Liver (tissue), 9 donors: ENCODE results near the gene MYO5A. TPM values are rescaled to one million over a fixed set of nuclear protein-coding genes. Genes with fewer than 3 reads are reported as not detected.

Source experiments
- DNase-seq: peaks from one replicate; pipeline ENCODE4 v3.0.0-alpha.2; 2017; ENCODE audit warnings: low spot score
- H3K27ac ChIP-seq, 2 donors: one replicate each; pipeline ENCODE4 v1.7.0; 2013; ENCODE audit warnings: inconsistent platforms in 2 of 2, low read length in 2 of 2, control low read depth in 1 of 2, low read depth in 1 of 2, mild to moderate bottlenecking in 1 of 2
- H3K27me3 ChIP-seq, 4 donors: one replicate each; pipeline versions ENCODE4 v1.6.1 to v1.7.0; 2013; ENCODE audit warnings: low read length in 3 of 4, inconsistent platforms in 1 of 4, mild to moderate bottlenecking in 1 of 4, moderate library complexity in 1 of 4; ENCODE audit not compliant: control insufficient read depth in 4 of 4, insufficient read depth in 4 of 4
- H3K36me3 ChIP-seq, 4 donors: one replicate each; pipeline versions ENCODE4 v1.6.1 to v1.7.0; 2013; ENCODE audit warnings: low read length in 3 of 4, mild to moderate bottlenecking in 3 of 4, low read depth in 1 of 4, moderate library complexity in 1 of 4; ENCODE audit not compliant: control insufficient read depth in 4 of 4, insufficient read depth in 3 of 4
- H3K4me1 ChIP-seq, 4 donors: one replicate each; pipeline versions ENCODE4 v1.6.1 to v1.7.0; 2013; ENCODE audit warnings: low read length in 3 of 4, mild to moderate bottlenecking in 3 of 4, moderate library complexity in 1 of 4; ENCODE audit not compliant: control insufficient read depth in 4 of 4, insufficient read depth in 4 of 4
- H3K4me3 ChIP-seq, 3 donors: one replicate each; pipeline versions ENCODE4 v1.6.1 to v1.7.0; 2013; ENCODE audit warnings: low read length in 3 of 3, control low read depth in 1 of 3, low read depth in 1 of 3, mild to moderate bottlenecking in 1 of 3
- H3K9ac ChIP-seq, 2 donors: one replicate each; pipeline ENCODE4 v1.7.0; 2013; ENCODE audit warnings: low read length in 2 of 2, mild to moderate bottlenecking in 2 of 2, moderate library complexity in 2 of 2, control low read depth in 1 of 2, low read depth in 1 of 2
- H3K9me3 ChIP-seq, 4 donors: one replicate each; pipeline versions ENCODE4 v1.6.1 to v1.7.0; 2013; ENCODE audit warnings: low read length in 3 of 4; ENCODE audit not compliant: control insufficient read depth in 4 of 4
- EGR1 ChIP-seq, 2 donors: IDR thresholded peaks; 2 replicates each; pipeline ENCODE4 v1.6.1; 2016 to 2018; ENCODE audit warnings: antibody characterized with exemption in 2 of 2, low read depth in 2 of 2
- FOXA1 ChIP-seq: IDR thresholded peaks from 2 replicates; pipeline ENCODE4 v1.6.1; 2016; ENCODE audit warnings: antibody characterized with exemption
- FOXA2 ChIP-seq: IDR thresholded peaks from 2 replicates; pipeline ENCODE4 v1.6.1; 2016; ENCODE audit warnings: antibody characterized with exemption
- GABPA ChIP-seq, 2 donors: IDR thresholded peaks in 1 of 2; conservative IDR thresholded peaks in 1 of 2; 2 replicates each; pipeline ENCODE4 v1.6.1; 2016; ENCODE audit warnings: antibody characterized with exemption in 2 of 2, mild to moderate bottlenecking in 1 of 2, moderate library complexity in 1 of 2
- HNF4A ChIP-seq, 2 donors: conservative IDR thresholded peaks; 2 replicates each; pipeline ENCODE4 v1.6.1; 2016; ENCODE audit warnings: antibody characterized with exemption in 2 of 2, mild to moderate bottlenecking in 2 of 2
- HNF4G ChIP-seq: IDR thresholded peaks from 2 replicates; pipeline ENCODE4 v1.6.1; 2016; ENCODE audit warnings: antibody characterized with exemption
- JUND ChIP-seq, 2 donors: IDR thresholded peaks; 2 replicates each; pipeline ENCODE4 v1.6.1; 2016; ENCODE audit warnings: antibody characterized with exemption in 2 of 2
- RAD21 ChIP-seq, 2 donors: IDR thresholded peaks; 2 replicates each; pipeline ENCODE4 v1.6.1; 2016; ENCODE audit warnings: antibody characterized with exemption in 2 of 2, mild to moderate bottlenecking in 2 of 2
- RXRA ChIP-seq, 2 donors: IDR thresholded peaks; 2 replicates each; pipeline ENCODE4 v1.6.1; 2017 to 2018; ENCODE audit warnings: antibody characterized with exemption in 2 of 2, mild to moderate bottlenecking in 1 of 2
- TAF1 ChIP-seq: conservative IDR thresholded peaks from 2 replicates; pipeline ENCODE4 v1.6.1; 2016; ENCODE audit warnings: antibody characterized with exemption, mild to moderate bottlenecking
- YY1 ChIP-seq: IDR thresholded peaks from 2 replicates; pipeline ENCODE4 v1.6.1; 2016; ENCODE audit warnings: antibody characterized with exemption, mild to moderate bottlenecking
- WGBS: extraction: QIAGEN DNeasy Blood & Tissue Kit; methylation state at CpG from one replicate; pipeline ENCODE4 v1.1.7; 2013; 5-methylcytosine and 5-hydroxymethylcytosine counted together
- polyA plus RNA-seq, 2 donors: library from polyadenylated mRNA; stranded (reverse) in 1 of 2; unstranded in 1 of 2; fragments of 200-250 nt in 1 of 2; fragments of >200 nt in 1 of 2; fragmentation: Nextera tagmentation in 1 of 2; extraction: Ambion mirVana in 1 of 2; gene quantifications; one replicate each; pipeline versions ENCODE4 v1.2.1 to v1.2.3, GENCODE V29; 2013 to 2015
- total RNA-seq, 2 donors: library from RNA; depleted of rRNA; stranded (reverse); fragments of >200 nt; gene quantifications; one replicate each; pipeline ENCODE4 v1.2.3, GENCODE V29; 2014
- TF ChIP-seq, protein P1 (sequence below): fragments of 150-350 bp; IDR thresholded peaks from 2 replicates; pipeline ENCODE4 v1.5.1; 2017; ENCODE audit warnings: improper control_type of control experiment, low read depth, low read length; ENCODE audit not compliant: missing input control
- TF ChIP-seq, protein P2 (sequence below): IDR thresholded peaks from 2 replicates; pipeline ENCODE4 v1.6.1; 2016; ENCODE audit warnings: antibody characterized with exemption, mild to moderate bottlenecking
- TF ChIP-seq, protein P3 (sequence below): IDR thresholded peaks from 2 replicates; pipeline ENCODE4 v1.6.1; 2016; ENCODE audit warnings: antibody characterized with exemption
- donor health status: healthy.
- donor health status: healthy.
- donor health status: healthy.
- donor health status: healthy.
- donor health status: healthy.

Gene MYO5A
- total and polyA plus RNA-seq, 4 donors = 1.0 to 7.1 (median 3.0) TPM

DNA sequence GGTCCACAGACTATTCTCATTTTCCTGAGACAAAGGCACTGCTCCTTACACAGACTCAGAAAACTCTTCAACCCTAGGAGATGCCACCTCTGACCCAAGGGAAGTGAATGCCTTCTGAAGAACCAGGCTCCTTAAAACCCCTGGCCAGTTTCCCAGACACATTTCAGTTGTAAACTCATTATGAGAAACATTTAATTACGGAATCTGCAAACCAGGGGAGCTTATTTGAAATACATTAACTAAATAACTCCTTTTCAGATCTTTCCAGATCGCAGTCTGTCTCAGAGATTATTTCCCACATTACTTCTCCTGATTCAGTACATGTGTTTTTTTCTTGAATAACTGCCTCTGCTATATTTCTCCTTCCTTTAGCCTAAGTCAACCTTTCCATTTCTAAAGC lies 17.6 kb downstream of the MYO5A start:
- TF ChIP-seq HNF4A (conservative IDR thresholded peaks at IDR 0.05) = no peak
- no peak for TF ChIP-seq HNF4G
- TF ChIP-seq EGR1 (IDR thresholded peaks at IDR 0.05; ENCODE audit: low read depth in 2 of 2) = no peak
- TF ChIP-seq, protein P1, sequence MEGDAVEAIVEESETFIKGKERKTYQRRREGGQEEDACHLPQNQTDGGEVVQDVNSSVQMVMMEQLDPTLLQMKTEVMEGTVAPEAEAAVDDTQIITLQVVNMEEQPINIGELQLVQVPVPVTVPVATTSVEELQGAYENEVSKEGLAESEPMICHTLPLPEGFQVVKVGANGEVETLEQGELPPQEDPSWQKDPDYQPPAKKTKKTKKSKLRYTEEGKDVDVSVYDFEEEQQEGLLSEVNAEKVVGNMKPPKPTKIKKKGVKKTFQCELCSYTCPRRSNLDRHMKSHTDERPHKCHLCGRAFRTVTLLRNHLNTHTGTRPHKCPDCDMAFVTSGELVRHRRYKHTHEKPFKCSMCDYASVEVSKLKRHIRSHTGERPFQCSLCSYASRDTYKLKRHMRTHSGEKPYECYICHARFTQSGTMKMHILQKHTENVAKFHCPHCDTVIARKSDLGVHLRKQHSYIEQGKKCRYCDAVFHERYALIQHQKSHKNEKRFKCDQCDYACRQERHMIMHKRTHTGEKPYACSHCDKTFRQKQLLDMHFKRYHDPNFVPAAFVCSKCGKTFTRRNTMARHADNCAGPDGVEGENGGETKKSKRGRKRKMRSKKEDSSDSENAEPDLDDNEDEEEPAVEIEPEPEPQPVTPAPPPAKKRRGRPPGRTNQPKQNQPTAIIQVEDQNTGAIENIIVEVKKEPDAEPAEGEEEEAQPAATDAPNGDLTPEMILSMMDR = no peak
- TF ChIP-seq JUND (IDR thresholded peaks at IDR 0.05) = no peak
- no peak for TF ChIP-seq FOXA1
- TF ChIP-seq, protein P2, sequence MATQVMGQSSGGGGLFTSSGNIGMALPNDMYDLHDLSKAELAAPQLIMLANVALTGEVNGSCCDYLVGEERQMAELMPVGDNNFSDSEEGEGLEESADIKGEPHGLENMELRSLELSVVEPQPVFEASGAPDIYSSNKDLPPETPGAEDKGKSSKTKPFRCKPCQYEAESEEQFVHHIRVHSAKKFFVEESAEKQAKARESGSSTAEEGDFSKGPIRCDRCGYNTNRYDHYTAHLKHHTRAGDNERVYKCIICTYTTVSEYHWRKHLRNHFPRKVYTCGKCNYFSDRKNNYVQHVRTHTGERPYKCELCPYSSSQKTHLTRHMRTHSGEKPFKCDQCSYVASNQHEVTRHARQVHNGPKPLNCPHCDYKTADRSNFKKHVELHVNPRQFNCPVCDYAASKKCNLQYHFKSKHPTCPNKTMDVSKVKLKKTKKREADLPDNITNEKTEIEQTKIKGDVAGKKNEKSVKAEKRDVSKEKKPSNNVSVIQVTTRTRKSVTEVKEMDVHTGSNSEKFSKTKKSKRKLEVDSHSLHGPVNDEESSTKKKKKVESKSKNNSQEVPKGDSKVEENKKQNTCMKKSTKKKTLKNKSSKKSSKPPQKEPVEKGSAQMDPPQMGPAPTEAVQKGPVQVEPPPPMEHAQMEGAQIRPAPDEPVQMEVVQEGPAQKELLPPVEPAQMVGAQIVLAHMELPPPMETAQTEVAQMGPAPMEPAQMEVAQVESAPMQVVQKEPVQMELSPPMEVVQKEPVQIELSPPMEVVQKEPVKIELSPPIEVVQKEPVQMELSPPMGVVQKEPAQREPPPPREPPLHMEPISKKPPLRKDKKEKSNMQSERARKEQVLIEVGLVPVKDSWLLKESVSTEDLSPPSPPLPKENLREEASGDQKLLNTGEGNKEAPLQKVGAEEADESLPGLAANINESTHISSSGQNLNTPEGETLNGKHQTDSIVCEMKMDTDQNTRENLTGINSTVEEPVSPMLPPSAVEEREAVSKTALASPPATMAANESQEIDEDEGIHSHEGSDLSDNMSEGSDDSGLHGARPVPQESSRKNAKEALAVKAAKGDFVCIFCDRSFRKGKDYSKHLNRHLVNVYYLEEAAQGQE = no peak
- TF ChIP-seq, protein P3, sequence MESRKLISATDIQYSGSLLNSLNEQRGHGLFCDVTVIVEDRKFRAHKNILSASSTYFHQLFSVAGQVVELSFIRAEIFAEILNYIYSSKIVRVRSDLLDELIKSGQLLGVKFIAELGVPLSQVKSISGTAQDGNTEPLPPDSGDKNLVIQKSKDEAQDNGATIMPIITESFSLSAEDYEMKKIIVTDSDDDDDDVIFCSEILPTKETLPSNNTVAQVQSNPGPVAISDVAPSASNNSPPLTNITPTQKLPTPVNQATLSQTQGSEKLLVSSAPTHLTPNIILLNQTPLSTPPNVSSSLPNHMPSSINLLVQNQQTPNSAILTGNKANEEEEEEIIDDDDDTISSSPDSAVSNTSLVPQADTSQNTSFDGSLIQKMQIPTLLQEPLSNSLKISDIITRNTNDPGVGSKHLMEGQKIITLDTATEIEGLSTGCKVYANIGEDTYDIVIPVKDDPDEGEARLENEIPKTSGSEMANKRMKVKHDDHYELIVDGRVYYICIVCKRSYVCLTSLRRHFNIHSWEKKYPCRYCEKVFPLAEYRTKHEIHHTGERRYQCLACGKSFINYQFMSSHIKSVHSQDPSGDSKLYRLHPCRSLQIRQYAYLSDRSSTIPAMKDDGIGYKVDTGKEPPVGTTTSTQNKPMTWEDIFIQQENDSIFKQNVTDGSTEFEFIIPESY = no peak
- no peak for TF ChIP-seq YY1
- no peak for TF ChIP-seq GABPA (IDR thresholded peaks at IDR 0.05 in 1 of 2, conservative IDR thresholded peaks at IDR 0.05 in 1 of 2)
- Histone ChIP-seq H3K36me3 (no peaks in the 10 kb centered on the region), H3K9me3 (no peaks in the 10 kb centered on the region), H3K27ac (no peak overlapping the region), H3K4me1 (no peaks in the 10 kb centered on the region), H3K9ac (no peak overlapping the region), H3K4me3 (no peak overlapping the region), H3K27me3 (no peaks in the 10 kb centered on the region)
- 87% methylated on average over 2 of the region's 2 CpGs for WGBS
- no peak for DNase-seq

DNA sequence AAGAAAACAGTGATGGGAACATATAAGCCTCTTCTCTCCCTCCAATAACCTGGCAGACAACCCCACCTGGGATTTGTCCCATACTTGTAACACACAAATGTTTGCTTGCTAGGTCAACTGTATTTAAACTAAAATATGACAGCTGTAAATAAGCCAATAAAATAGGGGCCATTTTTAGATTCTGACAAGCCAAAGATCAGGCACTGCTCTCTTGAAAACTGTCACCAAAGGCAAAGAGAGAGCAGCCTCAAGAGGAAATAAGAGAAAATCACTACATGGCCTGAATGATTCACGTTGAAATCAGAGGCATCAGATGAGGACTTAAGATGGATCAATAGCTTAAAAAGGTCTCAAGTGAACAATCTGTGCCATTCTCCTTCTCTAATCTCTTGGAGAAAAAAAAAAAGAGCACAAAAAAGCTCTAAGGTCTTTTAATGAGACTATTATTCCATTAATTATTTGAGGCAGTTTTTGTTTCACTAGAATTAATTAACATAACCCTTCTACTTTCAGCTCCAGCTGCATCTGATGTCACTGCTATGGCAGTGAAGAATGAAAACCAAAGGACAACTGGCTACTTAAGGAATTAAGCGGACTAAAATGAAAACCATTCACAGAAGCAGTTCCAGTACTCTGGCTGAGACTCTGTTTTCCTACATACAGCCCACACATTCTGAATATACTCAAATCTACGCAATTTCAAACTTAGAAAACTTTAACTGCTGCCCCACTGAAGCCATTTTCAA lies 19.0 kb downstream of the MYO5A start:
- 84% methylated on average over 3 of the region's 3 CpGs for WGBS
- Histone ChIP-seq H3K27me3 (no peaks in the 10 kb centered on the region), H3K27ac (no peak overlapping the region), H3K9ac (no peak overlapping the region), H3K36me3 (no peaks in the 10 kb centered on the region), H3K9me3 (no peaks in the 10 kb centered on the region), H3K4me3 (no peak overlapping the region), H3K4me1 (no peaks in the 10 kb centered on the region)
- DNase-seq = no peak
- TF ChIP-seq RAD21 (IDR thresholded peaks at IDR 0.05) = no peak
- no peak for TF ChIP-seq GABPA (IDR thresholded peaks at IDR 0.05 in 1 of 2, conservative IDR thresholded peaks at IDR 0.05 in 1 of 2)
- TF ChIP-seq TAF1 = no peak
- TF ChIP-seq FOXA1 = no peak
- TF ChIP-seq EGR1 (IDR thresholded peaks at IDR 0.05; ENCODE audit: low read depth in 2 of 2) = no peak
- TF ChIP-seq RXRA (IDR thresholded peaks at IDR 0.05) = no peak
- TF ChIP-seq FOXA2 = no peak
- TF ChIP-seq HNF4G = no peak
- TF ChIP-seq YY1 = no peak
- TF ChIP-seq JUND (IDR thresholded peaks at IDR 0.05) = no peak
- TF ChIP-seq, protein P1 = no peak
- no peak for TF ChIP-seq HNF4A (conservative IDR thresholded peaks at IDR 0.05)
